A673 (cell line): ENCODE measurements around the gene HMCN1. TPM values are rescaled to one million over a fixed set of nuclear protein-coding genes. Genes with fewer than 3 reads are reported as not detected.

ENCODE experiments used
- BruUV-seq: library from RNA; stranded (reverse); fragments of 400-500 nt; replicated peaks from 2 replicates; lab custom pipeline; 2021; lab: Mats Ljungman, UMichigan
- CTCF ChIA-PET: fragments of 300-600 bp; sonication (Branson Sonifier 250); formaldehyde crosslinking; loops from one replicate; lab custom pipeline; 2022; ENCODE audit warnings: antibody characterized with exemption; lab: Charles Lee
- POLR2A ChIA-PET: fragments of 300-600 bp; sonication (Branson Sonifier 250); formaldehyde crosslinking; loops from one replicate; lab custom pipeline; 2022; ENCODE audit warnings: antibody characterized with exemption; ENCODE audit not compliant: low non-redundant PET; lab: Charles Lee
- DNase-seq: peaks from one replicate; pipeline ENCODE4 v3.0.0-alpha.2; 2015; ENCODE audit warnings: low spot score
- H3K27ac ChIP-seq: fragments of 200-600 bp; sonication (generic); 2 replicates; pipeline ENCODE4 v1.5.1; 2016; ENCODE audit warnings: mixed run types, low read depth, mild to moderate bottlenecking, mixed read lengths, antibody characterized with exemption, low read length; ENCODE audit not compliant: poor library complexity, severe bottlenecking
- H3K27me3 ChIP-seq: fragments of 200-600 bp; sonication (generic); replicated peaks from 2 replicates; pipeline ENCODE4 v1.6.1; 2017; ENCODE audit warnings: mixed run types, low read depth, mild to moderate bottlenecking, mixed read lengths, antibody characterized with exemption, low read length; ENCODE audit not compliant: insufficient read depth, poor library complexity
- H3K36me3 ChIP-seq: fragments of 200-600 bp; sonication (generic); 2 replicates; pipeline ENCODE4 v1.6.1; 2016; ENCODE audit warnings: mixed run types, mild to moderate bottlenecking, mixed read lengths, antibody characterized with exemption, low read length; ENCODE audit not compliant: insufficient read depth, poor library complexity, severe bottlenecking
- H3K4me1 ChIP-seq: fragments of 200-600 bp; sonication (generic); 2 replicates; pipeline ENCODE4 v1.6.1; 2017; ENCODE audit warnings: mixed run types, mild to moderate bottlenecking, mixed read lengths, antibody characterized with exemption, low read length; ENCODE audit not compliant: insufficient read depth, poor library complexity, severe bottlenecking
- H3K4me3 ChIP-seq: fragments of 200-600 bp; sonication (generic); 2 replicates; pipeline ENCODE4 v1.5.1; 2016; ENCODE audit warnings: low read depth, mixed run types, mild to moderate bottlenecking, mixed read lengths, low read length; ENCODE audit not compliant: poor library complexity, severe bottlenecking
- H3K9me3 ChIP-seq: fragments of 200-600 bp; sonication (generic); 2 replicates; pipeline ENCODE4 v1.6.1; 2016; ENCODE audit warnings: mixed run types, low read depth, mild to moderate bottlenecking, mixed read lengths, antibody characterized with exemption, low read length; ENCODE audit not compliant: poor library complexity, severe bottlenecking
- CTCF ChIP-seq: fragments of 300-800, 200-600 bp; sonication (generic); conservative IDR thresholded peaks from 2 replicates; pipeline ENCODE4 v1.5.1; 2017; ENCODE audit warnings: low read depth, mild to moderate bottlenecking, antibody characterized with exemption, low read length, moderate library complexity, mixed read lengths
- EZH2 ChIP-seq: fragments of 200-600 bp; sonication (generic); IDR thresholded peaks from 2 replicates; pipeline ENCODE4 v1.6.1; 2017; ENCODE audit warnings: borderline replicate concordance, low read depth, mild to moderate bottlenecking, mixed read lengths, antibody characterized with exemption, low read length; ENCODE audit not compliant: poor library complexity, severe bottlenecking
- intact Hi-C: fragments of 100-400 bp; cut with micrococcal nuclease; formaldehyde crosslinking; loops from one replicate; pipeline ENCODE4 v1.10.0; 2022; ENCODE audit not compliant: unreplicated experiment
- total RNA-seq: library from RNA; stranded (reverse); gene quantifications from 2 replicates; pipeline ENCODE4 v1.2.3, GENCODE V29; 2021

Gene HMCN1
- total RNA-seq, 1 experiment from 2014 or later, result 134 TPM

- Histone ChIP-seq H3K4me3 (peak overlapping the region; percentile 16), H3K4me1 (peaks cover 62% of the 10 kb centered on the region), H3K27ac (peak overlapping the region; percentile 48), H3K27me3 (no peaks in the 10 kb centered on the region), H3K36me3 (peaks cover 7% of the 10 kb centered on the region), H3K9me3 (no peaks in the 10 kb centered on the region)
- intact Hi-C loops, result no loop called here
- POLR2A ChIA-PET, result no interaction called here
- no peak for TF ChIP-seq EZH2
- CTCF ChIA-PET, result no interaction called here
- no TSS peak for BruUV-seq
- peak; percentile 81 for DNase-seq
Observed at GRCh38 chr1:185804608-185805007, 70.4 kb downstream of the HMCN1 start.

- H3K9me3 ChIP-seq, result no peaks in the 10 kb centered on the region
- TF ChIP-seq CTCF (no peak), EZH2 (no peak)
- no peak for DNase-seq
- peaks cover 7% of the 10 kb centered on the region for H3K36me3 ChIP-seq
- H3K4me1 ChIP-seq, result peaks cover 88% of the 10 kb centered on the region
- no TSS peak for BruUV-seq
- H3K27ac ChIP-seq, result peak overlapping the region; percentile 21
- H3K4me3 ChIP-seq, result no peak overlapping the region
- ChIA-PET POLR2A (no interaction called here), CTCF (no interaction called here)
- H3K27me3 ChIP-seq, result no peaks in the 10 kb centered on the region
- intact Hi-C loops, result no loop called here
Observed at GRCh38 chr1:185807275-185807674, 73.1 kb downstream of the HMCN1 start.

- CTCF ChIA-PET, result no interaction called here
- DNase-seq, result peak; percentile 47
Observed at GRCh38 chr1:185808631-185809030, 74.4 kb downstream of the HMCN1 start.

More at GRCh38 chr1:185808631-185809030, 74.4 kb downstream of the HMCN1 start:
- peaks cover 7% of the 10 kb centered on the region for H3K36me3 ChIP-seq
- intact Hi-C loops, result no loop called here
- H3K4me1 ChIP-seq, result peaks cover 86% of the 10 kb centered on the region
- peak overlapping the region; percentile 18 for H3K27ac ChIP-seq
- no peak overlapping the region for H3K4me3 ChIP-seq
- POLR2A ChIA-PET, result no interaction called here
- H3K9me3 ChIP-seq, result no peaks in the 10 kb centered on the region
- no peak for TF ChIP-seq CTCF
- no peak for TF ChIP-seq EZH2
- no TSS peak for BruUV-seq
- no peaks in the 10 kb centered on the region for H3K27me3 ChIP-seq
